K562 (cell line): ENCODE results near the gene DNAH9. TPM values are rescaled to one million over a fixed set of nuclear protein-coding genes. Genes with fewer than 3 reads are reported as not detected.

Experiments
- CGGBP1 ChIP-seq: fragments of 250-450 bp; sonication (Bioruptor Pico); IDR thresholded peaks from 2 replicates; pipeline ENCODE4 v1.9.0; 2021; ENCODE audit warnings: mild to moderate bottlenecking
- CSDE1 ChIP-seq, 2 experiments: fragments of 450-650 bp; IDR thresholded peaks; 2 replicates each; pipeline ENCODE4 v1.6.1; 2016; ENCODE audit warnings: mild to moderate bottlenecking in 1 of 2
- CXXC5 ChIP-seq: fragments of 250-450 bp; sonication (Bioruptor Pico); IDR thresholded peaks from 2 replicates; pipeline ENCODE4 v1.8.0; 2022; ENCODE audit warnings: inconsistent platforms, mild to moderate bottlenecking, moderate library complexity
- DIDO1 ChIP-seq: fragments of 450-650 bp; IDR thresholded peaks from 2 replicates; pipeline ENCODE4 v1.6.1; 2016; ENCODE audit warnings: low read depth, missing biosample characterization, missing genetic modification characterization
- ESRRA ChIP-seq: fragments of 450-650 bp; IDR thresholded peaks from 2 replicates; pipeline ENCODE4 v1.6.1; 2014; ENCODE audit warnings: low read depth, mild to moderate bottlenecking, moderate library complexity, borderline replicate concordance
- FOXJ3 ChIP-seq: sonication (generic); formaldehyde crosslinking; IDR thresholded peaks from 2 replicates; pipeline ENCODE4 v1.4.0; 2020; ENCODE audit warnings: mild to moderate bottlenecking, missing genetic modification reagents
- HMBOX1 ChIP-seq: sonication (generic); IDR thresholded peaks from 2 replicates; pipeline ENCODE4 v1.6.1; 2016
- JUND ChIP-seq, 2 experiments: IDR thresholded peaks; 2 replicates in 1 of 2; 3 replicates in 1 of 2; pipeline ENCODE4 v1.6.1; 2011; ENCODE audit warnings: borderline replicate concordance in 2 of 2, low read depth in 2 of 2, low read length in 2 of 2, improper control_type of control experiment in 1 of 2, missing biosample characterization in 1 of 2, missing genetic modification characterization in 1 of 2, missing genetic modification reagents in 1 of 2
- MLX ChIP-seq, 2 experiments: fragments of 450-650 bp in 1 of 2; sonication (generic) in 1 of 2; formaldehyde crosslinking; conservative IDR thresholded peaks; 2 replicates each; pipeline versions ENCODE4 v1.4.0 to v1.8.1; 2020 to 2022; ENCODE audit warnings: mild to moderate bottlenecking in 1 of 2, missing genetic modification reagents in 1 of 2
- NR2C1 ChIP-seq, 2 experiments: fragments of 450-650 bp; IDR thresholded peaks; 2 replicates each; pipeline ENCODE4 v1.6.1; 2017; ENCODE audit warnings: mild to moderate bottlenecking in 2 of 2, antibody characterized with exemption in 1 of 2, inconsistent platforms in 1 of 2, missing compliant biosample characterization in 1 of 2, missing genetic modification characterization in 1 of 2
- PHB2 ChIP-seq: fragments of 450-650 bp; IDR thresholded peaks from 2 replicates; pipeline ENCODE4 v1.6.1; 2017; ENCODE audit warnings: low read depth
- RBM22 ChIP-seq: fragments of 200-400 bp; formaldehyde crosslinking; IDR thresholded peaks from 2 replicates; pipeline ENCODE4 v1.6.1; 2018; ENCODE audit warnings: low read length, low read depth; ENCODE audit not compliant: poor library complexity, severe bottlenecking
- RFX1 ChIP-seq: fragments of 450-650 bp; IDR thresholded peaks from 2 replicates; pipeline ENCODE4 v1.6.1; 2016; ENCODE audit warnings: mild to moderate bottlenecking, moderate library complexity
- SMAD4 ChIP-seq: fragments of 250-450 bp; sonication (Bioruptor Pico); conservative IDR thresholded peaks from 2 replicates; pipeline ENCODE4 v1.8.0; 2021; ENCODE audit warnings: inconsistent platforms, mild to moderate bottlenecking, moderate library complexity
- SMARCC2 ChIP-seq: fragments of 450-650 bp; IDR thresholded peaks from 2 replicates; pipeline ENCODE4 v1.6.1; 2017; ENCODE audit warnings: antibody characterized with exemption, moderate library complexity, mild to moderate bottlenecking, low read depth
- STAG1 ChIP-seq: sonication (generic); formaldehyde crosslinking; IDR thresholded peaks from 2 replicates; pipeline ENCODE4 v1.5.0; 2020; ENCODE audit warnings: missing genetic modification reagents, borderline replicate concordance
- STAT5B ChIP-seq: fragments of 250-450 bp; sonication (Bioruptor Pico); IDR thresholded peaks from 2 replicates; pipeline ENCODE4 v1.8.0; 2021; ENCODE audit warnings: mild to moderate bottlenecking, inconsistent platforms
- TAF9B ChIP-seq: fragments of 450-650 bp; IDR thresholded peaks from 2 replicates; pipeline ENCODE4 v1.6.1; 2018; ENCODE audit warnings: mild to moderate bottlenecking; ENCODE audit not compliant: partially characterized antibody
- USF2 ChIP-seq: sonication (generic); formaldehyde crosslinking; IDR thresholded peaks from 2 replicates; pipeline ENCODE4 v1.5.0; 2020; ENCODE audit warnings: missing genetic modification reagents
- WHSC1 ChIP-seq: IDR thresholded peaks from one replicate; pipeline ENCODE4 v1.6.1; 2012; ENCODE audit warnings: low read length, control low read depth, inconsistent platforms
- ZNF133 ChIP-seq: fragments of 250-450 bp; sonication (Bioruptor Pico); IDR thresholded peaks from 2 replicates; pipeline ENCODE4 v1.4.0; 2020; ENCODE audit warnings: mild to moderate bottlenecking
- ZNF24 ChIP-seq: fragments of 450-650 bp; IDR thresholded peaks from 2 replicates; pipeline ENCODE4 v1.6.1; 2016
- ZNF274 ChIP-seq: IDR thresholded peaks from 2 replicates; pipeline ENCODE4 v1.6.1; 2011; ENCODE audit warnings: low read depth, mild to moderate bottlenecking, low read length, moderate library complexity, borderline replicate concordance
- ZNF431 ChIP-seq: sonication (generic); formaldehyde crosslinking; IDR thresholded peaks from 2 replicates; pipeline ENCODE4 v1.8.0; 2022; ENCODE audit warnings: mild to moderate bottlenecking, missing genetic modification reagents
- ZNF436 ChIP-seq: fragments of 250-450, 450-650 bp; sonication (Bioruptor Pico); formaldehyde crosslinking; IDR thresholded peaks from 2 replicates; pipeline ENCODE4 v1.7.0; 2020; ENCODE audit warnings: mild to moderate bottlenecking
- ZNF445 ChIP-seq: fragments of 250-450 bp; sonication (Bioruptor Pico); IDR thresholded peaks from 2 replicates; pipeline ENCODE4 v1.4.0; 2020; ENCODE audit warnings: low read depth, mild to moderate bottlenecking, moderate library complexity
- ZNF561 ChIP-seq: fragments of 450-650 bp; formaldehyde crosslinking; conservative IDR thresholded peaks from 2 replicates; pipeline ENCODE4 v1.4.0; 2020; ENCODE audit warnings: mild to moderate bottlenecking, moderate library complexity
- ZNF75A ChIP-seq: fragments of 450-650 bp; formaldehyde crosslinking; IDR thresholded peaks from 2 replicates; pipeline ENCODE4 v1.4.0; 2020; ENCODE audit warnings: mild to moderate bottlenecking
- ZNF79 ChIP-seq: fragments of 250-450 bp; sonication (Bioruptor Pico); IDR thresholded peaks from 2 replicates; pipeline ENCODE4 v1.4.0; 2020; ENCODE audit warnings: low read depth, mild to moderate bottlenecking, moderate library complexity
- polyA plus RNA-seq, 8 experiments: library from polyadenylated mRNA; depleted of rRNA in 4 of 8; stranded (reverse) in 5 of 8; unstranded in 3 of 8; fragments of >200 nt; fragmentation: Nextera tagmentation in 2 of 8; fragmentation: Illumina TruSeq in 1 of 8; extraction: Ambion mirVana in 2 of 8; extraction: Trizol in 1 of 8; gene quantifications; 2 replicates each; pipeline versions ENCODE4 v1.2.1 to v1.2.3, GENCODE V29; 2011 to 2014; ENCODE audit warnings: inconsistent platforms in 1 of 8, missing spikeins in 1 of 8
- total RNA-seq, 7 experiments: library from RNA; depleted of rRNA in 6 of 7; stranded (reverse); fragments of >200 nt in 6 of 7; fragmentation: Illumina TruSeq in 2 of 7; extraction: Trizol in 2 of 7; gene quantifications; 2 replicates each; pipeline versions ENCODE4 v1.2.1 to v1.2.3, GENCODE V29; 2011 to 2021; ENCODE audit warnings: low replicate concordance in 1 of 7

The DNAH9 gene
- total and polyA plus RNA-seq, 9 of the 15 experiments (the other 6 are each of a cell fraction or from before 2014, with no cell fraction given): not detected

- TF ChIP-seq ZNF79 (CRISPR knock-in tag) (0 out of 2 replicates have a peak, but pooled peaks have one; percentile 56), USF2 (CRISPR knock-in tag) (no peak), ZNF133 (CRISPR knock-in tag) (no peak), FOXJ3 (CRISPR knock-in tag) (no peak), ZNF431 (CRISPR knock-in tag) (no peak), ZNF75A (CRISPR knock-in tag) (peak; percentile 65; the same call in 1 of the 2 replicates), JUND (IDR thresholded peaks at IDR 0.05; ENCODE audit: borderline replicate concordance, low read depth, low read length) (peak; percentile 58; the same call in 1 of the 2 replicates), JUND (tag; IDR thresholded peaks at IDR 0.05; ENCODE audit: borderline replicate concordance, low read depth, low read length) (peak; percentile 72; the same call in 2 of the 3 replicates), HMBOX1 (peak; percentile 79), MLX (CRISPR knock-in tag; conservative IDR thresholded peaks at IDR 0.05) (no peak), ZNF274 (peak; percentile 87), RFX1 (no peak), CXXC5 (peak; percentile 91), PHB2 (peak; percentile 99), RBM22 (no peak), SMARCC2 (peak; percentile 96), SMAD4 (CRISPR knock-in tag) (peak; percentile 99), ZNF445 (CRISPR knock-in tag) (peak; percentile 79), STAG1 (CRISPR knock-in tag) (no peak), ESRRA (peak; percentile 77; the same call in 1 of the 2 replicates), ZNF24 (peak; percentile 88), STAT5B (no peak), TAF9B (peak; percentile 57), CSDE1 (IDR thresholded peaks at IDR 0.05) (no peak), NR2C1 (IDR thresholded peaks at IDR 0.05) (no peak), NR2C1 (tag; IDR thresholded peaks at IDR 0.05) (peak; percentile 78), WHSC1 (no peak), ZNF436 (CRISPR knock-in tag) (no peak), CGGBP1 (CRISPR knock-in tag) (no peak; the same call in 1 of the 2 replicates), DIDO1 (tag) (peak; percentile 38; the same call in 1 of the 2 replicates), ZNF561 (CRISPR knock-in tag) (0 out of 2 replicates have a peak, but pooled peaks have one; percentile 59)
Observed at GRCh38 chr17:11908711-11909146, 310.5 kb downstream of the DNAH9 start (continued).
